ENCODE results near the gene MAP3K7. TPM values are rescaled to one million over a fixed set of nuclear protein-coding genes. Genes with fewer than 3 reads are reported as not detected.

MAP3K7 gene
- total RNA-seq, 1 experiment from 2014 or later = 31.9 TPM

DNA sequence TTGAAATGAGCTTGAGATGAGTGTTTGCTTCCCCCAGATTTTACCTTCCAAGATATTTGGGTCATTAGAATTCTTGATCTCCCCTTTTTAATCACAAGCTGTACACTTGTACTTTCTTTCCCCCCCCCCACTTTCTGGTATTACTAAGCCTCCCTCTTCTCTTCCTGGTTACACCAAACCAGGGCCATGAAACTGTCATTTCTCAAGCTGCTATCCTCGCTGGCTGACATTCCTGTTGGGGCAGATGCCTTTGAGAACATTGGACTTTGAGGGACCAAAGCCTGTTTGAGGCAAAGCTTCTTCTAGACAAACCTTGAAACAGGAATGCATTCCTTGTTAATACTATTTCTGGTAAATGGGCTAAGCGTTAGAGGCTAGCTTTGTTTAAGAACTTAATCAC, 32.3 kb upstream of the MAP3K7 start:
- ChIA-PET CTCF (no interaction called here), POLR2A (ENCODE audit: unreplicated experiment) (interaction anchor here (0.6 to 0.7 kb wide), 2 partner anchors 32 to 267 kb away, joined by 3 to 4 read pairs; partner anchors contain the start of gene MAP3K7)
- no TSS peak for BruUV-seq (replicated peaks)
- Histone ChIP-seq H3F3A (ENCODE audit: insufficient read depth, low read depth) (no peaks in the 10 kb centered on the region), H4K20me1 (ENCODE audit: insufficient read depth) (no peaks in the 10 kb centered on the region), H3K9me3 (ENCODE audit: insufficient read depth, low read depth) (no peaks in the 10 kb centered on the region), H3K4me1 (replicated peaks; ENCODE audit: insufficient read depth) (no peaks in the 10 kb centered on the region), H3K36me3 (ENCODE audit: low read depth) (no peaks in the 10 kb centered on the region), H3K27me3 (ENCODE audit: insufficient read depth, low read depth) (no peaks in the 10 kb centered on the region), H3K4me3 (no peak overlapping the region), H3K27ac (no peak overlapping the region), H3K79me2 (ENCODE audit: low read depth) (no peaks in the 10 kb centered on the region), H2AFZ (no peak overlapping the region), H3K9me2 (ENCODE audit: insufficient read depth) (no peaks in the 10 kb centered on the region), H3K4me2 (no peak overlapping the region)
- no peak for DNase-seq
- intact Hi-C loops (cut with micrococcal nuclease; ENCODE audit: unreplicated experiment) = no loop called here
- TF ChIP-seq, protein P1, sequence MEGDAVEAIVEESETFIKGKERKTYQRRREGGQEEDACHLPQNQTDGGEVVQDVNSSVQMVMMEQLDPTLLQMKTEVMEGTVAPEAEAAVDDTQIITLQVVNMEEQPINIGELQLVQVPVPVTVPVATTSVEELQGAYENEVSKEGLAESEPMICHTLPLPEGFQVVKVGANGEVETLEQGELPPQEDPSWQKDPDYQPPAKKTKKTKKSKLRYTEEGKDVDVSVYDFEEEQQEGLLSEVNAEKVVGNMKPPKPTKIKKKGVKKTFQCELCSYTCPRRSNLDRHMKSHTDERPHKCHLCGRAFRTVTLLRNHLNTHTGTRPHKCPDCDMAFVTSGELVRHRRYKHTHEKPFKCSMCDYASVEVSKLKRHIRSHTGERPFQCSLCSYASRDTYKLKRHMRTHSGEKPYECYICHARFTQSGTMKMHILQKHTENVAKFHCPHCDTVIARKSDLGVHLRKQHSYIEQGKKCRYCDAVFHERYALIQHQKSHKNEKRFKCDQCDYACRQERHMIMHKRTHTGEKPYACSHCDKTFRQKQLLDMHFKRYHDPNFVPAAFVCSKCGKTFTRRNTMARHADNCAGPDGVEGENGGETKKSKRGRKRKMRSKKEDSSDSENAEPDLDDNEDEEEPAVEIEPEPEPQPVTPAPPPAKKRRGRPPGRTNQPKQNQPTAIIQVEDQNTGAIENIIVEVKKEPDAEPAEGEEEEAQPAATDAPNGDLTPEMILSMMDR (conservative IDR thresholded peaks at IDR 0.05) = no peak
- TF ChIP-seq EZH2 (IDR thresholded peaks at IDR 0.05; ENCODE audit: low read depth) = no peak

DNA sequence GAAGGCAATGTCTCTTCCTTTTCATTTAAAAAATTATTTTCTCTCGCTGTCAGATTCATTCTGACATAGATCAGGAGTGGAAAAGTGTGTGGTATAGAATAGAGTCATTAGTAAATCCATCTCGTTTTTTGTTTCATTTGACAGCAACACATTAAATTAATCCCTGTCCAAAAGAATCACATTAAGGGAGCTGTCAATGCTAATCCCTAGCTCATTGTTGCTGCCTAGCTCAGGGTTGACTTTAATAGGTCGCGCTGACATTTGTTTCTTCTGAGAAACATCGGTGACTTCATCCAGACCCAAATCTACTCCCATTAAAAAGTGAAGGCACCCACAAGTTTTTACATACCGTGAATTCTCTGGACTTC, 25.4 kb upstream of the MAP3K7 start:
- Histone ChIP-seq H3K27me3 (ENCODE audit: insufficient read depth, low read depth) (peaks cover 5% of the 10 kb centered on the region; the same call in 1 of the 2 replicates), H3K9me3 (ENCODE audit: insufficient read depth, low read depth) (no peaks in the 10 kb centered on the region), H3K36me3 (ENCODE audit: low read depth) (no peaks in the 10 kb centered on the region), H3K9me2 (ENCODE audit: insufficient read depth) (no peaks in the 10 kb centered on the region), H3K27ac (no peak overlapping the region), H2AFZ (no peak overlapping the region), H3K4me1 (replicated peaks; ENCODE audit: insufficient read depth) (no peaks in the 10 kb centered on the region), H4K20me1 (ENCODE audit: insufficient read depth) (no peaks in the 10 kb centered on the region), H3K79me2 (ENCODE audit: low read depth) (no peaks in the 10 kb centered on the region), H3K4me2 (no peak overlapping the region), H3F3A (ENCODE audit: insufficient read depth, low read depth) (no peaks in the 10 kb centered on the region), H3K4me3 (no peak overlapping the region)
- CTCF ChIA-PET = no interaction called here
- POLR2A ChIA-PET (ENCODE audit: unreplicated experiment) = no interaction called here
- BruUV-seq (replicated peaks) = no TSS peak
- no peak for TF ChIP-seq EZH2 (IDR thresholded peaks at IDR 0.05; ENCODE audit: low read depth)
- TF ChIP-seq, protein P1 (conservative IDR thresholded peaks at IDR 0.05) = no peak
- intact Hi-C loops (cut with micrococcal nuclease; ENCODE audit: unreplicated experiment) = no loop called here
- DNase-seq = no peak

DNA sequence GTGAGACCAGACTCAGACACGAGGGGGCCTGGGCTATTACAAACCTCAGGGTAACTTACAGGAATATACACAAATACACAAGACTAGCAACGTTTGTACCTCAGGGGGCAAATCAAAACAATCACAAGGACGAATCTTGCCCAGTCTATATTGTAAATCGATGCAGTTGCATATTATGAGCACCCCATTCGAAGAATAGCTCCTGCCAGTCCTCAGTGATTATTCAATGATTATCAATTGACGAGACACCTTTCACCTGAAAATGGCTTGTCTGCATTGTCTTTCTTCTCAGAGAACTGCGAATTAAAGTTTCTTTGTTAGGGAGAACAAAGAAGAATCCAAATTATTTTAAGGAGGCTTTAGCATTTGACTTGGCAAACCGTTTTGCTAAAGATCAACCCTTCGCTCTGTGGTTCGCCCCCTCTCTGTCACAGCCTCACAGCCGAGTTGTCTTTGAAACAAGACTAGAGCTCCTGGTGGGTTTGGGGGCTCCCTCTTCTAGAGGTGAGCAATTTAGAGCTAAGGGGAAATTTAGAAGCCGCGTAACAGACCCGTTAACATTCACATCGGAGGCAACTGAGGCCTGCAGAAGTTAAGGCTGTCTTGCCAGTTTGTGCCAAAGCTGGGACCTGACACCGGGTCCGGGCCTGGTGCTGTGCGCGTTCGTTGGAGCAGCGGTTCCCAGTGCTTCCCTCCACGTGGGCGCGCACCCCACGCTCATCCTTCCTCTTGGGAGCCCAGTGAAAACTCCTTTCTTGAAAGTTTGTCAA, 24.9 kb upstream of the MAP3K7 start:
- no peaks in the 10 kb centered on the region for H3K79me2 ChIP-seq (ENCODE audit: low read depth)
- no peak overlapping the region for H2AFZ ChIP-seq
- H3K27me3 ChIP-seq (ENCODE audit: insufficient read depth, low read depth) = peaks cover 5% of the 10 kb centered on the region; the same call in 1 of the 2 replicates
- no peak overlapping the region for H3K4me2 ChIP-seq
- H3K4me3 ChIP-seq = no peak overlapping the region
- H4K20me1 ChIP-seq (ENCODE audit: insufficient read depth) = no peaks in the 10 kb centered on the region
- ChIA-PET POLR2A (ENCODE audit: unreplicated experiment) (no interaction called here), CTCF (no interaction called here)
- no peaks in the 10 kb centered on the region for H3K9me2 ChIP-seq (ENCODE audit: insufficient read depth)
- no peaks in the 10 kb centered on the region for H3F3A ChIP-seq (ENCODE audit: insufficient read depth, low read depth)
- H3K4me1 ChIP-seq (replicated peaks; ENCODE audit: insufficient read depth) = no peaks in the 10 kb centered on the region
- no peaks in the 10 kb centered on the region for H3K36me3 ChIP-seq (ENCODE audit: low read depth)
- H3K9me3 ChIP-seq (ENCODE audit: insufficient read depth, low read depth) = no peaks in the 10 kb centered on the region
- DNase-seq = no peak
- BruUV-seq (replicated peaks) = no TSS peak
- intact Hi-C loops (cut with micrococcal nuclease; ENCODE audit: unreplicated experiment) = no loop called here
- no peak overlapping the region for H3K27ac ChIP-seq
- TF ChIP-seq EZH2 (IDR thresholded peaks at IDR 0.05; ENCODE audit: low read depth) = no peak
- TF ChIP-seq, protein P1 (conservative IDR thresholded peaks at IDR 0.05) = no peak
